Mucosa of descending colon (tissue), 3 donors: ENCODE results near the gene UNC13B. TPM values are rescaled to one million over a fixed set of nuclear protein-coding genes. Genes with fewer than 3 reads are reported as not detected.
A peak's percentile ranks its signal among the peaks of the same experiment; 100 is the strongest.

Experiments
- ATAC-seq: fragments of 200-7000 bp; cut with Tn5 transposase; one replicate; pipeline ENCODE4 v1.9.1; 2020; ENCODE audit warnings: mild to moderate bottlenecking, moderate library complexity
- DNase-seq, 3 donors: peaks; one replicate each; pipeline ENCODE4 v3.0.0-alpha.2; 2020
- H3K36me3 ChIP-seq: fragments of 200-600 bp; one replicate; pipeline ENCODE4 v1.8.0; 2021; ENCODE audit warnings: low read depth, mild to moderate bottlenecking
- H3K4me1 ChIP-seq: fragments of 200-600 bp; one replicate; pipeline ENCODE4 v1.8.0; 2021; ENCODE audit warnings: low read depth, mild to moderate bottlenecking
- H3K4me3 ChIP-seq: fragments of 200-600 bp; one replicate; pipeline ENCODE4 v1.8.0; 2021; ENCODE audit warnings: mild to moderate bottlenecking
- H3K9me3 ChIP-seq: fragments of 200-600 bp; one replicate; pipeline ENCODE4 v1.8.0; 2021; ENCODE audit warnings: mild to moderate bottlenecking
- CTCF ChIP-seq: fragments of 200-600 bp; IDR thresholded peaks from one replicate; pipeline ENCODE4 v1.8.0; 2022; ENCODE audit warnings: antibody characterized with exemption, mild to moderate bottlenecking
- intact Hi-C, 2 donors: fragments of 100-400 bp; cut with DNase I in 1 of 2; cut with micrococcal nuclease in 1 of 2; formaldehyde crosslinking; loops; one replicate each; pipeline versions ENCODE4 v1.11.0 to v1.11.1; 2022; cut with DNase I, micrococcal nuclease
- long read RNA-seq, 2 donors: library from polyadenylated mRNA; unstranded; transcript quantifications; one replicate each; pipeline ENCODE4 v2.0.0, GENCODE V29; 2019 to 2021
- total RNA-seq, 3 donors: library from RNA; stranded (reverse); fragmentation: NEBNext Ultra II Directional in 2 of 3; extraction: Animal tissue kit (Norgen Biotek cat#: 25700) in 2 of 3; gene quantifications; one replicate each; pipeline versions ENCODE4 v1.2.1 to v1.2.4, GENCODE V29; 2021 to 2023
- donor health status: DM: no; HTN: no; CAD: no; lungs with moderate emphysema.
- donor health status: DM: no; HTN: no; CAD: no.
- donor health status: DM: no; HTN: yes; CAD: no.

UNC13B gene
- total RNA-seq, result 10 to 100 TPM; 42.9 to 68.2 (median 50.9) TPM
- long read RNA-seq, donor 1, full-length matches to known transcripts, result 2 of 17 reads
- long read RNA-seq, donor 1, partial matches to known transcripts, result 11 of 17 reads
- long read RNA-seq, donor 1, other reads (novel, unspliced or antisense), result 4 of 17 reads
- long read RNA-seq, donor 2, partial matches to known transcripts, result 2 of 4 reads
- long read RNA-seq, donor 2, other reads (novel, unspliced or antisense), result 2 of 4 reads

GRCh38 chr9:35161713-35162604 is at the start of gene UNC13B:
Gene UNC13B, plus strand, starts transcription at chr9:35162009. Its CDS starts 275 bp downstream, at chr9:35162284.
- intact Hi-C loops, result no loop called here
- peak; percentile 98 for ATAC-seq
- Histone ChIP-seq H3K4me1 (peaks cover 7% of the 10 kb centered on the region), H3K4me3 (peak within 1 kb of the TSS; percentile 36), H3K9me3 (no peaks in the 10 kb centered on the region), H3K36me3 (no peaks in the 10 kb centered on the region)
- DNase-seq, result peak; percentile 94 to 98 (median 98)
- TF ChIP-seq CTCF, result no peak

- peak in 1 of 3 donors; percentile 62 for DNase-seq
- ATAC-seq, result no peak
- H3K4me3 ChIP-seq, result no peak overlapping the region
- peaks cover 38% of the 10 kb centered on the region for H3K4me1 ChIP-seq
- no peak for TF ChIP-seq CTCF
- intact Hi-C loops, result loop anchor here in 1 of 2 donors (10.0 kb wide), 1 partner anchor 362 kb away; no protein-coding TSS in a partner anchor
- no peaks in the 10 kb centered on the region for H3K36me3 ChIP-seq
- H3K9me3 ChIP-seq, result no peaks in the 10 kb centered on the region
These were observed 49.4 kb upstream of the UNC13B start for GRCh38 chr9:35112257-35113020.

GRCh38 chr9:35114113-35114839 is 47.5 kb upstream of the UNC13B start:
- Histone ChIP-seq H3K36me3 (no peaks in the 10 kb centered on the region), H3K9me3 (no peaks in the 10 kb centered on the region), H3K4me3 (no peak overlapping the region), H3K4me1 (peaks cover 38% of the 10 kb centered on the region)
- no peak for TF ChIP-seq CTCF
- intact Hi-C loops, result loop anchor here in 1 of 2 donors (10.0 kb wide), 1 partner anchor 361 kb away; no protein-coding TSS in a partner anchor
- ATAC-seq, result peak; percentile 40
- peak; percentile 82 to 91 (median 84) for DNase-seq

- intact Hi-C loops, result loop anchor here (5.0 to 10.0 kb wide), 2 partner anchors 142 to 360 kb away; no protein-coding TSS in a partner anchor
These were observed 46.8 kb upstream of the UNC13B start for GRCh38 chr9:35114840-35115628.

More at GRCh38 chr9:35114840-35115628, 46.8 kb upstream of the UNC13B start:
- TF ChIP-seq CTCF, result no peak
- peak; percentile 77 to 87 (median 78) for DNase-seq
- H3K4me1 ChIP-seq, result peaks cover 37% of the 10 kb centered on the region
- H3K9me3 ChIP-seq, result no peaks in the 10 kb centered on the region
- peak; percentile 27 for ATAC-seq
- H3K4me3 ChIP-seq, result peak overlapping the region; percentile 24
- H3K36me3 ChIP-seq, result no peaks in the 10 kb centered on the region
